Keratinocyte (primary cell): Measurements from ENCODE around the gene RAI14. TPM values are rescaled to one million over a fixed set of nuclear protein-coding genes. Genes with fewer than 3 reads are reported as not detected.

Experiments
- DNase-seq: peaks from one replicate; pipeline ENCODE4 v3.0.0-alpha.2; 2011; ENCODE audit warnings: low read depth, missing footprints, low spot score
- FAIRE-seq: peaks from 2 replicates; lab custom pipeline; 2011; peaks lifted over from hg19 to GRCh38; lab: Jason Lieb, UNC
- H2AFZ ChIP-seq: 2 replicates; pipeline ENCODE4 v1.6.0; 2012; ENCODE audit warnings: low read length, control low read depth, inconsistent platforms; ENCODE audit not compliant: control insufficient read depth
- H3K27ac ChIP-seq: 2 replicates; pipeline ENCODE4 v1.5.1; 2011; ENCODE audit warnings: low read length; ENCODE audit not compliant: control insufficient read depth, insufficient read depth
- H3K27me3 ChIP-seq: 3 replicates; pipeline ENCODE4 v1.6.0; 2011; ENCODE audit warnings: low read length; ENCODE audit not compliant: control insufficient read depth, insufficient read depth; ENCODE audit errors: extremely low read depth
- H3K36me3 ChIP-seq, 2 experiments: 2 replicates in 1 of 2; 3 replicates in 1 of 2; pipeline ENCODE4 v1.5.1; 2011; ENCODE audit warnings: low read length in 2 of 2, mild to moderate bottlenecking in 1 of 2; ENCODE audit not compliant: control insufficient read depth in 2 of 2, insufficient read depth in 2 of 2; ENCODE audit errors: extremely low read depth in 1 of 2
- H3K4me1 ChIP-seq: 3 replicates; pipeline ENCODE4 v1.5.1; 2011; ENCODE audit warnings: low read length; ENCODE audit not compliant: control insufficient read depth, insufficient read depth; ENCODE audit errors: extremely low read depth
- H3K4me2 ChIP-seq: 3 replicates; pipeline ENCODE4 v1.6.0; 2011; ENCODE audit warnings: low read depth, low read length; ENCODE audit not compliant: control insufficient read depth, insufficient read depth; ENCODE audit errors: extremely low read depth
- H3K4me3 ChIP-seq, 3 experiments: fragments of 200-600 bp in 1 of 3; sonication (generic) in 1 of 3; 2 replicates in 2 of 3; 3 replicates in 1 of 3; pipeline ENCODE4 v1.5.1; 2011 to 2016; ENCODE audit warnings: low read length in 3 of 3, mild to moderate bottlenecking in 3 of 3, control low read depth in 2 of 3, inconsistent platforms in 1 of 3, low read depth in 1 of 3, mixed read lengths in 1 of 3, mixed run types in 1 of 3, moderate library complexity in 1 of 3; ENCODE audit not compliant: control insufficient read depth in 2 of 3, insufficient read depth in 2 of 3; ENCODE audit errors: extremely low read depth in 1 of 3
- H3K79me2 ChIP-seq: 2 replicates; pipeline ENCODE4 v1.6.0; 2012; ENCODE audit warnings: low read length; ENCODE audit not compliant: control insufficient read depth, insufficient read depth
- H3K9ac ChIP-seq: 3 replicates; pipeline ENCODE4 v1.6.0; 2011; ENCODE audit warnings: low read length; ENCODE audit not compliant: control insufficient read depth, insufficient read depth; ENCODE audit errors: extremely low read depth
- H3K9me1 ChIP-seq: 3 replicates; pipeline ENCODE4 v1.6.0; 2011; ENCODE audit warnings: low read length; ENCODE audit not compliant: control insufficient read depth, insufficient read depth; ENCODE audit errors: extremely low read depth
- H3K9me3 ChIP-seq: 2 replicates; pipeline ENCODE4 v1.5.1; 2012; ENCODE audit warnings: low read depth, low read length; ENCODE audit not compliant: control insufficient read depth
- H4K20me1 ChIP-seq: 3 replicates; pipeline ENCODE4 v1.6.0; 2011; ENCODE audit warnings: low read length; ENCODE audit not compliant: control insufficient read depth, insufficient read depth; ENCODE audit errors: extremely low read depth
- CTCF ChIP-seq, 3 experiments: IDR thresholded peaks in 1 of 3; conservative IDR thresholded peaks in 1 of 3; optimal IDR thresholded peaks in 1 of 3; 2 replicates in 2 of 3; 3 replicates in 1 of 3; pipeline versions ENCODE3 to v1.5.1; 2011; ENCODE audit warnings: low read length in 3 of 3, mild to moderate bottlenecking in 3 of 3, moderate library complexity in 2 of 3, control low read depth in 1 of 3, inconsistent platforms in 1 of 3; ENCODE audit not compliant: insufficient read depth in 2 of 3; ENCODE audit errors: extremely low read depth in 1 of 3
- EZH2 ChIP-seq: IDR thresholded peaks from one replicate; pipeline ENCODE4 v1.6.1; 2012; ENCODE audit warnings: inconsistent platforms, mild to moderate bottlenecking, low read length, moderate library complexity
- dilution Hi-C: fragments of 300-500 bp; cut with MboI; formaldehyde crosslinking; loops from one replicate; pipeline ENCODE4 v1.7.0; 2020; ENCODE audit warnings: low sequenced_read_pairs; ENCODE audit not compliant: extremely low pct_ligation_motif_present
- polyA plus RNA-seq, 5 experiments: library from polyadenylated mRNA; depleted of rRNA in 3 of 5; stranded (reverse) in 3 of 5; stranded (forward) in 1 of 5; unstranded in 1 of 5; fragments of >200 nt; gene quantifications; 1 replicate in 1 of 5; 2 replicates in 3 of 5; 3 replicates in 1 of 5; pipeline versions ENCODE4 v1.2.1 to v1.2.3, GENCODE V29; 2011 to 2012; ENCODE audit warnings: missing spikeins in 2 of 5, low read depth in 1 of 5, low replicate concordance in 1 of 5

RAI14 gene
- polyA plus RNA-seq, 1 donor (not counting 4 experiments of a cell fraction or from before 2014, with no cell fraction given): 31.4 TPM

GRCh38 chr5:34820593-34820992 is 164.5 kb downstream of the RAI14 start:
- Histone ChIP-seq H3K27me3 (no peaks in the 10 kb centered on the region), H3K27ac (no peak overlapping the region), H3K36me3 (peaks cover 4 to 12% of the 10 kb centered on the region in 2 experiments), H3K79me2 (no peaks in the 10 kb centered on the region), H3K4me1 (no peaks in the 10 kb centered on the region), H3K9ac (no peak overlapping the region), H3K9me1 (no peaks in the 10 kb centered on the region), H2AFZ (no peak overlapping the region), H3K4me3 (no peak overlapping the region), H3K4me2 (no peak overlapping the region), H3K9me3 (no peaks in the 10 kb centered on the region), H4K20me1 (no peaks in the 10 kb centered on the region)
- TF ChIP-seq EZH2 (no peak), CTCF (optimal IDR thresholded peaks at IDR 0.05 in 1 of 3, IDR thresholded peaks at IDR 0.05 in 1 of 3, conservative IDR thresholded peaks at IDR 0.05 in 1 of 3; ENCODE audit: extremely low read depth in 1 of 3, insufficient read depth in 2 of 3, low read length in 3 of 3) (no peak)
- FAIRE-seq (no peak), DNase-seq (no peak)
- dilution Hi-C loops: no loop called here

GRCh38 chr5:34822956-34823715 is 167.0 kb downstream of the RAI14 start:
- H3K36me3 ChIP-seq: peaks cover 15 to 24% of the 10 kb centered on the region in 2 experiments
- no peaks in the 10 kb centered on the region for H4K20me1 ChIP-seq
- H3K4me2 ChIP-seq: no peak overlapping the region
- H3K4me3 ChIP-seq: no peak overlapping the region
- no peak for TF ChIP-seq EZH2
- TF ChIP-seq CTCF (optimal IDR thresholded peaks at IDR 0.05 in 1 of 3, IDR thresholded peaks at IDR 0.05 in 1 of 3, conservative IDR thresholded peaks at IDR 0.05 in 1 of 3; ENCODE audit: extremely low read depth in 1 of 3, insufficient read depth in 2 of 3, low read length in 3 of 3): no peak
- FAIRE-seq (no peak), DNase-seq (no peak)
- dilution Hi-C loops: no loop called here
- no peaks in the 10 kb centered on the region for H3K4me1 ChIP-seq
- no peak overlapping the region for H3K27ac ChIP-seq
- H3K9me1 ChIP-seq: no peaks in the 10 kb centered on the region
- H3K9me3 ChIP-seq: no peaks in the 10 kb centered on the region
- H3K27me3 ChIP-seq: no peaks in the 10 kb centered on the region
- H2AFZ ChIP-seq: no peak overlapping the region
- H3K9ac ChIP-seq: no peak overlapping the region
- H3K79me2 ChIP-seq: no peaks in the 10 kb centered on the region
